ENCODE measurements around the gene NDUFB6.

The NDUFB6 gene

GRCh38 chr9:32508728-32509127 lies 64.2 kb downstream of the NDUFB6 start:
- TF ChIP-seq CTCF (IDR thresholded peaks at IDR 0.05; ENCODE audit: low read depth, low read length, missing control alignments), result no peak
- no peak overlapping the region for H3K4me3 ChIP-seq (ENCODE audit: low read depth, low read length)
- in situ Hi-C loops (cut with HindIII; ENCODE audit: low sequenced_read_pairs), result no loop called here
- DNase-seq (ENCODE audit: low read depth), result no peak

GRCh38 chr9:32503008-32503407 lies 70.0 kb downstream of the NDUFB6 start:
- H3K4me3 ChIP-seq (ENCODE audit: low read depth, low read length), result no peak overlapping the region
- in situ Hi-C loops (cut with HindIII; ENCODE audit: low sequenced_read_pairs), result no loop called here
- no peak for TF ChIP-seq CTCF (IDR thresholded peaks at IDR 0.05; ENCODE audit: low read depth, low read length, missing control alignments)
- no peak for DNase-seq (ENCODE audit: low read depth)

Data from astrocyte of the cerebellum (primary cell).